Panc1 (cell line): Measurements from ENCODE around the gene CDC42BPA. TPM values are rescaled to one million over a fixed set of nuclear protein-coding genes. Genes with fewer than 3 reads are reported as not detected.

ENCODE experiments used
- ATAC-seq: fragments of 200-7000 bp; cut with Tn5 transposase; 2 replicates; pipeline ENCODE4 v1.9.1; 2020; ENCODE audit warnings: mild to moderate bottlenecking, moderate library complexity
- BruUV-seq: library from RNA; stranded (reverse); fragments of 400-500 nt; replicated peaks from 2 replicates; lab custom pipeline; 2021; lab: Mats Ljungman, UMichigan
- CTCF ChIA-PET: fragments of 300-600 bp; sonication (Branson Sonifier 250); formaldehyde crosslinking; loops from one replicate; lab custom pipeline; 2022; ENCODE audit warnings: antibody characterized with exemption; lab: Charles Lee
- POLR2A ChIA-PET: fragments of 300-600 bp; sonication (Branson Sonifier 250); formaldehyde crosslinking; loops from one replicate; lab custom pipeline; 2022; ENCODE audit warnings: antibody characterized with exemption; lab: Charles Lee
- DNase-seq: peaks from one replicate; pipeline ENCODE4 v3.0.0-alpha.2; 2010; ENCODE audit warnings: low read depth, low spot score
- H3K27ac ChIP-seq: 2 replicates; pipeline ENCODE4 v1.5.1; 2011; ENCODE audit warnings: mild to moderate bottlenecking, low read length, inconsistent platforms
- H3K27me3 ChIP-seq: fragments of 200-500 bp; sonication (Bioruptor generic); 2 replicates; pipeline ENCODE4 v1.6.0; 2014; ENCODE audit warnings: low read length, inconsistent platforms; ENCODE audit not compliant: control insufficient read depth, insufficient read depth
- H3K36me3 ChIP-seq: fragments of 200-500 bp; sonication (Bioruptor generic); 2 replicates; pipeline ENCODE4 v1.5.1; 2014; ENCODE audit warnings: inconsistent platforms, mild to moderate bottlenecking, low read length, moderate library complexity; ENCODE audit not compliant: control insufficient read depth, insufficient read depth
- H3K4me1 ChIP-seq: 2 replicates; pipeline ENCODE4 v1.5.1; 2011; ENCODE audit warnings: inconsistent platforms, mild to moderate bottlenecking, low read length, moderate library complexity; ENCODE audit not compliant: control insufficient read depth, insufficient read depth
- H3K4me3 ChIP-seq, 2 experiments: 2 replicates each; pipeline ENCODE4 v1.5.1; 2011 to 2012; ENCODE audit warnings: low read depth in 2 of 2, low read length in 2 of 2, mild to moderate bottlenecking in 2 of 2, inconsistent platforms in 1 of 2, moderate library complexity in 1 of 2
- H3K9me3 ChIP-seq: fragments of 200-500 bp; sonication (Bioruptor generic); 2 replicates; pipeline ENCODE4 v1.5.1; 2014; ENCODE audit warnings: low read depth, mild to moderate bottlenecking, inconsistent platforms, low read length, moderate library complexity; ENCODE audit not compliant: control insufficient read depth, insufficient read depth
- CTCF ChIP-seq: fragments of 450-650 bp; IDR thresholded peaks from 2 replicates; pipeline ENCODE4 v1.5.1; 2017; ENCODE audit warnings: mild to moderate bottlenecking
- POLR2AphosphoS5 ChIP-seq: IDR thresholded peaks from 2 replicates; pipeline ENCODE4 v1.6.1; 2012; ENCODE audit warnings: mild to moderate bottlenecking, low read depth, low read length, moderate library complexity
- SIN3A ChIP-seq: IDR thresholded peaks from 2 replicates; pipeline ENCODE4 v1.6.1; 2012; ENCODE audit warnings: low read depth, mild to moderate bottlenecking, low read length, moderate library complexity, borderline replicate concordance; ENCODE audit not compliant: insufficient read depth
- TCF7L2 ChIP-seq: IDR thresholded peaks from 2 replicates; pipeline ENCODE4 v1.6.1; 2011; ENCODE audit warnings: mild to moderate bottlenecking, low read depth, low read length, inconsistent platforms
- in situ Hi-C: cut with HindIII; loops from 2 replicates; pipeline ENCODE4 v1.10.0; 2016; ENCODE audit warnings: low sequenced_read_pairs, low pct_unique_long_range_greater_than_20kb
- intact Hi-C: fragments of 100-400 bp; cut with micrococcal nuclease; formaldehyde crosslinking; loops from one replicate; pipeline ENCODE4 v1.10.0; 2022; ENCODE audit not compliant: unreplicated experiment
- total RNA-seq: library from RNA; stranded (reverse); gene quantifications from one replicate; pipeline ENCODE4 v1.2.1, GENCODE V29; 2021; ENCODE audit not compliant: unreplicated experiment
- TF ChIP-seq, protein P1 (sequence below), 2 experiments: IDR thresholded peaks; 2 replicates each; pipeline ENCODE4 v1.6.1; 2011 to 2012; ENCODE audit warnings: low read depth in 2 of 2, control low read depth in 1 of 2, low read length in 1 of 2, mild to moderate bottlenecking in 1 of 2, moderate library complexity in 1 of 2; ENCODE audit not compliant: insufficient read depth in 1 of 2

Gene CDC42BPA
- total RNA-seq, 1 experiment from 2014 or later, result 32.8 TPM

DNA sequence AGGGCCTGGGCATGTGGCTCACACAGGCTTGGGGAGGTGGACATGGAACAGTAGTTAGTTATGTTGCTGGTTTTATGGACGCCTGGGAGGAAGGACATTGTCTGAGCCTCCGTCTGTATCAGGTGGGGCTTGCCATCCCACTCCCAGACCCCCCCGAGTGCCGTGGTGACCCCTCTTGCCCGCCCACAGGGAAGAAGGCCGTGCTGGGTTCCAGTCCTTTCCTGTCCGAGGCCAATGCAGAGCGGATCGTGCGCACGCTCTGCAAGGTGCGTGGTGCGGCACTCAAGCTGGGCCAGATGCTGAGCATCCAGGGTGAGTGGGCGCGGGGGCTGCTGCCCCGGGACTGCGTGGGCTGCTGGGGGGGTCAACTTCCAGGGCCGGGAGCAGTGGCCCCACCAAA lies 336.5 kb downstream of the CDC42BPA start:
- DNase-seq (no peak), ATAC-seq (no peak)
- in situ Hi-C loops, result no loop called here
- TF ChIP-seq TCF7L2, result no peak
- TF ChIP-seq, protein P1, sequence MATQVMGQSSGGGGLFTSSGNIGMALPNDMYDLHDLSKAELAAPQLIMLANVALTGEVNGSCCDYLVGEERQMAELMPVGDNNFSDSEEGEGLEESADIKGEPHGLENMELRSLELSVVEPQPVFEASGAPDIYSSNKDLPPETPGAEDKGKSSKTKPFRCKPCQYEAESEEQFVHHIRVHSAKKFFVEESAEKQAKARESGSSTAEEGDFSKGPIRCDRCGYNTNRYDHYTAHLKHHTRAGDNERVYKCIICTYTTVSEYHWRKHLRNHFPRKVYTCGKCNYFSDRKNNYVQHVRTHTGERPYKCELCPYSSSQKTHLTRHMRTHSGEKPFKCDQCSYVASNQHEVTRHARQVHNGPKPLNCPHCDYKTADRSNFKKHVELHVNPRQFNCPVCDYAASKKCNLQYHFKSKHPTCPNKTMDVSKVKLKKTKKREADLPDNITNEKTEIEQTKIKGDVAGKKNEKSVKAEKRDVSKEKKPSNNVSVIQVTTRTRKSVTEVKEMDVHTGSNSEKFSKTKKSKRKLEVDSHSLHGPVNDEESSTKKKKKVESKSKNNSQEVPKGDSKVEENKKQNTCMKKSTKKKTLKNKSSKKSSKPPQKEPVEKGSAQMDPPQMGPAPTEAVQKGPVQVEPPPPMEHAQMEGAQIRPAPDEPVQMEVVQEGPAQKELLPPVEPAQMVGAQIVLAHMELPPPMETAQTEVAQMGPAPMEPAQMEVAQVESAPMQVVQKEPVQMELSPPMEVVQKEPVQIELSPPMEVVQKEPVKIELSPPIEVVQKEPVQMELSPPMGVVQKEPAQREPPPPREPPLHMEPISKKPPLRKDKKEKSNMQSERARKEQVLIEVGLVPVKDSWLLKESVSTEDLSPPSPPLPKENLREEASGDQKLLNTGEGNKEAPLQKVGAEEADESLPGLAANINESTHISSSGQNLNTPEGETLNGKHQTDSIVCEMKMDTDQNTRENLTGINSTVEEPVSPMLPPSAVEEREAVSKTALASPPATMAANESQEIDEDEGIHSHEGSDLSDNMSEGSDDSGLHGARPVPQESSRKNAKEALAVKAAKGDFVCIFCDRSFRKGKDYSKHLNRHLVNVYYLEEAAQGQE (IDR thresholded peaks at IDR 0.05; ENCODE audit: insufficient read depth in 1 of 2, low read depth in 2 of 2, low read length in 1 of 2), result no peak
- no peak for TF ChIP-seq SIN3A
- TF ChIP-seq POLR2AphosphoS5, result no peak
- Histone ChIP-seq H3K9me3 (no peaks in the 10 kb centered on the region), H3K4me1 (no peaks in the 10 kb centered on the region), H3K36me3 (no peaks in the 10 kb centered on the region), H3K4me3 (no peak overlapping the region), H3K27ac (no peak overlapping the region), H3K27me3 (no peaks in the 10 kb centered on the region)
- BruUV-seq, result no TSS peak
- intact Hi-C loops, result no loop called here
- ChIA-PET POLR2A (no interaction called here), CTCF (no interaction called here)

DNA sequence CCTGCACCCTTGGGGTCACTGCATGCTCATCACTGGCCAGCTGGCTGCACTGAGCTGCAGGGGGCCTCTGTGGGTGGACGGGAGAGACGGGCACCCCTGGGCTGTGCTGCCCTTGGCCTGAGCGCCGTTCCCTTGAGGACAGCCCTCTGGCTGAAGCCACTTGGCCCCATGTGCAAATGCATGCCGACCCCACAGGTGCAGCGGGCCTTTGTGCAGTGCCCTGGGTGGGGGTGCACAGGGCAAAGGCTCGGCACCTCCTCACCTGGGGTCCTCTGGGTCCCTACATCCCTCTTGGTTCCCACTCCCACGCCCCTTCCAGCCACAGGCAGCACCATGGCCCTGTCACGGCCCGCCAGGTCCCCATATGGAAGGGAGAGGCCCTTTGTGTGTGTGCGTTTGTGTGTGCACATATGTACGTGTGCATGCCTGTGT lies 336.9 kb downstream of the CDC42BPA start:
- CTCF ChIA-PET, result no interaction called here

More for the DNA sequence above, 336.9 kb downstream of the CDC42BPA start:
- in situ Hi-C loops (no loop called here), intact Hi-C loops (no loop called here)
- no peaks in the 10 kb centered on the region for H3K27me3 ChIP-seq
- no peaks in the 10 kb centered on the region for H3K36me3 ChIP-seq
- POLR2A ChIA-PET, result interaction anchor here (0.5 kb wide), 1 partner anchor 10 kb away, joined by 13 read pairs; no protein-coding TSS in a partner anchor
- no TSS peak for BruUV-seq
- ATAC-seq, result no peak
- no peaks in the 10 kb centered on the region for H3K4me1 ChIP-seq
- H3K9me3 ChIP-seq, result no peaks in the 10 kb centered on the region
- no peak overlapping the region for H3K27ac ChIP-seq
- no peak overlapping the region for H3K4me3 ChIP-seq
- TF ChIP-seq SIN3A (no peak), CTCF (no peak), POLR2AphosphoS5 (no peak), TCF7L2 (no peak)
- TF ChIP-seq, protein P1 (IDR thresholded peaks at IDR 0.05; ENCODE audit: insufficient read depth in 1 of 2, low read depth in 2 of 2, low read length in 1 of 2), result no peak
- no peak for DNase-seq
